HG02759 (cell line): ENCODE measurements around the gene CCSER1.

Experiments used
- ATAC-seq: cut with Tn5 transposase; IDR thresholded peaks from one replicate; pipeline ENCODE4 v1.9.1; 2021; ENCODE audit warnings: mild to moderate bottlenecking, moderate library complexity; ENCODE audit not compliant: unreplicated experiment

CCSER1 gene

GRCh38 chr4:90127706-90128345, 632 bp downstream of the CCSER1 start:
- peak; percentile 30 for ATAC-seq

DNA sequence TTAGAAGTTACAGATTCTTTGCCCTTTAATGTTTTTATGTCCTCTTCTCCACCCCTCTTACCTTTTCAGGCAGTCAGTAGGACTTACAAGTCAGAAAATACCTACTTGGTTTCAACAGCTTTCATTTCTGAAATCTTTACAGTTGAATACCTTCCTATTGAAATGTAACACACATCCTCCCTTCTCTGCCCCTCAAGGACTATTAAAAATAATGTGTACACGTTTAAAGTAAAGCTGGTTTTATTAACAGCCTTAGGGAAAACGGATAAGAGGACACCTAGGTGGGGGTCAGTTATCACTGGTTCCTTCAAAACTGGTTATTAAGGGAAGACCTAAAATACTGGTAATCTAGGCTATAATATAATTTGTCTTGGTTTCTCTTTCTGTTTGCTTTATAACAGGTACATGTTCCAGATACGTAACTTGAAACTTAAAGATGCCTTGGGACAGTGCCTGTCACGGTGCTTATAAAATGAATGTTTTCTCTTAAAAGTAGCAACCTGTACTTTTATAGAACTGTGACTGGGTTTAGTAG, 1.8 kb downstream of the CCSER1 start:
- ATAC-seq, result no peak

GRCh38 chr4:90130076-90130475, 2.9 kb downstream of the CCSER1 start:
- ATAC-seq, result no peak

- no peak for ATAC-seq
Observed at GRCh38 chr4:90137555-90137954, 10.4 kb downstream of the CCSER1 start.

- no peak for ATAC-seq
Observed at GRCh38 chr4:90142081-90142480, 14.9 kb downstream of the CCSER1 start.

GRCh38 chr4:90145319-90145718, 18.1 kb downstream of the CCSER1 start:
- no peak for ATAC-seq

DNA sequence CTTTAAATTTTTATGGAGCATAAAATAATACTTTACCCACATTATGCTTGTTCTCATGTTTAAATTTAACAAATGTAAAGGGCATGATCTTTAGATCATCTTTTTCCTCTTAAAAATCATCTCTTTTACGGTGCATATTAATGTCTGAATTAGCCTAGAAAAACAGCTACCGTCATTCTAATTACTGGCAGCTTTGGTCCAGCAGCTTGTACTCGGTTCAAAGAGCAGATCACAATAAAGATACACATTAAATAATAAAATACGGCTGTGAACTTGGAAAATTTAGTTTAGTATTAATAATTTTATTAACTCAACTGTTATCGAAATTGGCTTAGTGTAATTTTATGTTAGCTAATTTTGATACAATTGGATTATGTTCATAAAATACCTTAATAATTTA, 19.1 kb downstream of the CCSER1 start:
- no peak for ATAC-seq

- ATAC-seq, result no peak
Observed at GRCh38 chr4:90148574-90149148, 21.5 kb downstream of the CCSER1 start.

GRCh38 chr4:90152024-90152423, 24.8 kb downstream of the CCSER1 start:
- no peak for ATAC-seq

GRCh38 chr4:90159193-90159592, 32.0 kb downstream of the CCSER1 start:
- ATAC-seq, result no peak

DNA sequence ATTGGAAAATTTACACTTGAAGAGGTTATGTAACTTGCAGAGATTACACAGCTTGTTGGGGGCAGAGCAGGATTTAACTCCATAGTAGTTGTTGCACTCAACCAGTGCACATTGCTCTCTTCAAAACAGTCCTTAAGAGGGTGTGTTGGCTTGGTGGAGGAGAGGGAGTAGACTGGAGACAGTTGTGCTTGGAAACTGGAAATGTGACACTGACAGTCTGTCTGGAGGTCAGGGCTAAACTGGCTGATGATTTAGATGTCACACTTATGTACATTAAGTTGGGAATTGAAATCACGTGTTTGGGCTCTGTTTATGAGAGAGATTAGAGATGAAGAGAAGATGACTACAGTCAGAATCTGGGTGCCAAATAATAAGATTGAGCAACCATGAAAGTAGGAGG, 32.9 kb downstream of the CCSER1 start:
- ATAC-seq, result no peak

- no peak for ATAC-seq
Observed at GRCh38 chr4:90162566-90162965, 35.4 kb downstream of the CCSER1 start.

- no peak for ATAC-seq
Observed at GRCh38 chr4:90163872-90164271, 36.7 kb downstream of the CCSER1 start.

GRCh38 chr4:90165883-90166282, 38.7 kb downstream of the CCSER1 start:
- ATAC-seq, result peak; percentile 94

DNA sequence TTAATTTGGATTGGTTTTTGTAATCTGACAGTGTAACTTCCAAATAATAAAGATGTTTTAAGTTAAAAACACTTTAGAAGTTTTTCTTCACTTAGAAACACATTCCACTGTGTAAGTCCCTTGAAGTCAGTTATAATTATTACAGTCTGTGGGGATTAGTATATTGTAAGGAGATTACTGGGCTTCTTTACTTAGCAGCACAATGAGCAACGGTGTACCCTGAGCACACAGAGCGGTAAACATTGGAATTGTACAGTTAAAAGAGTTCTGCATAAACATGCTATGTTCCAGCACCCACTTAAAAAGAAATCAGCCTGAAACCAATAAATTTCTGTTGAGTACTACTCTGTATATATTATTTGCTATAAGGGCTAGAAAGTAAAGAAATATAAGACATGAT, 44.3 kb downstream of the CCSER1 start:
- ATAC-seq, result no peak

GRCh38 chr4:90174621-90175023, 47.4 kb downstream of the CCSER1 start:
- no peak for ATAC-seq

- ATAC-seq, result no peak
Observed at GRCh38 chr4:90181644-90182043, 54.5 kb downstream of the CCSER1 start.

DNA sequence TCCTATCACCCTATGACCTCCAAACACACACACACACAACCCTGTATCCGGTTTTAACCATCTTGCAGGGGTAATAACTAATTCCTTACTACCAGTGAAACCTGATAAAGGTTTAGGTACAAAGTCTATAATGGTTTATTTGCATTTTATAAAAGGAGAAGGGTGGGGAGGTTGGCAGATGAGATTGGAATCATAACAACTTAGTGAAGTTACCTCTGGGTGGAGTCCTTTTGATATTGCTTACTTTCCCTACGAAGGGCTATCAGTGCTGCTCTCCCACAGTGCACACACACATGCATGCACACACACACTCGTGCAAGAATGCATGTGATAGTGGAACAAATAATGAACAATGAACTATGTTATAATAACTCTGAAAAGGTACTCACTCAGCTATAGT, 56.1 kb downstream of the CCSER1 start:
- no peak for ATAC-seq

GRCh38 chr4:90184560-90184959, 57.4 kb downstream of the CCSER1 start:
- ATAC-seq, result no peak

DNA sequence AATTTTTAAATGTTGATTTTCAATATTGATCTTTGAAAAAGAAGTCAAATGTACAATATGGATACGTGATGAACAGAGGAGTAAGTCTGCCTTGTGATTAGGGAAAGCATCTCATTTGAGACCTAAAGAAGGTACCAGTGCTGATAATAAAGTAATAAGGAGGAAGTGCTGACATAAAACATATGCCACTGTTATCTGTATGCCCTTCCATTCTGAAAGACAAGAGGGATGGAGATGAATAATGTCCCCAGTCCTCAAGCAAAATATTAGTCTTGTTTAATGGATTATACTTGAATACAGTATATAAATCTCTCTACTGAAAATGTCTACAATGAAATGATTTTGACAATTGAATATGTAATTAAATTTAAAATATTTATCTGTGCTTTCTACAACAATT, 58.2 kb downstream of the CCSER1 start:
- ATAC-seq, result no peak

- ATAC-seq, result no peak
Observed at GRCh38 chr4:90186229-90186628, 59.0 kb downstream of the CCSER1 start.

- peak; percentile 40 for ATAC-seq
Observed at GRCh38 chr4:90187148-90187884, 60.1 kb downstream of the CCSER1 start.
